Breast epithelium (tissue), 4 donors: ENCODE data around the gene DDX54. TPM values are rescaled to one million over a fixed set of nuclear protein-coding genes. Genes with fewer than 3 reads are reported as not detected.
A peak's percentile ranks its signal among the peaks of the same experiment; 100 is the strongest.

ENCODE experiments used
- DNase-seq, 2 donors: peaks; one replicate each; pipeline ENCODE4 v3.0.0-alpha.2; 2019; ENCODE audit warnings: low spot score in 2 of 2
- H3K27ac ChIP-seq, 2 donors: fragments of 200-600 bp; sonication (generic) in 1 of 2; one replicate each; pipeline ENCODE4 v1.5.1; 2016 to 2019; ENCODE audit warnings: mild to moderate bottlenecking in 1 of 2
- H3K27me3 ChIP-seq, 2 donors: fragments of 200-600 bp; sonication (generic) in 1 of 2; one replicate each; pipeline versions ENCODE4 v1.5.1 to v1.6.0; 2017 to 2019; ENCODE audit warnings: control low read depth in 1 of 2, mild to moderate bottlenecking in 1 of 2
- H3K36me3 ChIP-seq: fragments of 200-600 bp; one replicate; pipeline ENCODE4 v1.5.1; 2019
- H3K4me1 ChIP-seq, 2 donors: fragments of 200-600 bp; sonication (generic); one replicate each; pipeline ENCODE4 v1.5.1; 2016 to 2019; ENCODE audit warnings: control low read depth in 1 of 2
- H3K4me3 ChIP-seq, 3 donors: fragments of 200-600 bp; sonication (generic); 1 replicate in 2 of 3; 2 replicates in 1 of 3; pipeline ENCODE4 v1.5.1; 2016 to 2019; ENCODE audit warnings: mild to moderate bottlenecking in 3 of 3, moderate library complexity in 2 of 3
- H3K9me3 ChIP-seq, 2 donors: fragments of 200-600 bp; sonication (generic) in 1 of 2; one replicate each; pipeline ENCODE4 v1.5.1; 2016 to 2019; ENCODE audit warnings: control low read depth in 1 of 2
- CTCF ChIP-seq, 3 donors: fragments of 450-650 bp; IDR thresholded peaks; one replicate each; pipeline ENCODE4 v1.5.1; 2016 to 2017; ENCODE audit warnings: antibody characterized with exemption in 3 of 3, mild to moderate bottlenecking in 3 of 3, moderate library complexity in 3 of 3
- POLR2A ChIP-seq: fragments of 450-650 bp; IDR thresholded peaks from one replicate; pipeline ENCODE4 v1.6.1; 2016; ENCODE audit warnings: antibody characterized with exemption, mild to moderate bottlenecking, moderate library complexity
- POLR2AphosphoS5 ChIP-seq, 3 donors: sonication (generic); formaldehyde crosslinking; IDR thresholded peaks; one replicate each; pipeline ENCODE4 v1.6.1; 2017; ENCODE audit warnings: antibody characterized with exemption in 3 of 3
- intact Hi-C: fragments of 100-400 bp; cut with DNase I; formaldehyde crosslinking; loops from one replicate; pipeline ENCODE4 v1.15.1; 2023; ENCODE audit warnings: low total_unique reads
- total RNA-seq, 3 donors: library from RNA; depleted of rRNA; stranded (reverse); fragments of >200 nt; gene quantifications; one replicate each; pipeline ENCODE4 v1.1.0, GENCODE V29; 2016

DDX54 gene
- total RNA-seq, 3 donors from 2014 or later = 51.5 to 62.1 (median 60.3) TPM

- TF ChIP-seq POLR2AphosphoS5 (IDR thresholded peaks at IDR 0.05) = no peak
- no peak for TF ChIP-seq POLR2A
- no peak for TF ChIP-seq CTCF (IDR thresholded peaks at IDR 0.05)
- Histone ChIP-seq H3K9me3 (no peaks in the 10 kb centered on the region), H3K36me3 (no peaks in the 10 kb centered on the region), H3K27me3 (no peaks in the 10 kb centered on the region), H3K27ac (peak overlapping the region; percentile 17 to 99), H3K4me1 (peaks cover 0 to 21% of the 10 kb centered on the region in 2 donors), H3K4me3 (peak overlapping the region; percentile 97 to 99 (median 98))
- no peak for DNase-seq
- intact Hi-C loops = loop anchor here (10.0 kb wide), 1 partner anchor 168 kb away; the partner anchor contains the start of gene PLBD2
These were observed 1.5 kb upstream of the DDX54 start for GRCh38 chr12:113186666-113187325.

GRCh38 chr12:113186033-113186365, 721 bp upstream of the DDX54 start:
- Histone ChIP-seq H3K4me1 (peaks cover 0 to 21% of the 10 kb centered on the region in 2 donors), H3K36me3 (no peaks in the 10 kb centered on the region), H3K27me3 (no peaks in the 10 kb centered on the region), H3K4me3 (peak overlapping the region; percentile 97 to 99 (median 98)), H3K9me3 (no peaks in the 10 kb centered on the region), H3K27ac (peak overlapping the region; percentile 97 to 99)
- no peak for TF ChIP-seq POLR2A
- no peak for TF ChIP-seq POLR2AphosphoS5 (IDR thresholded peaks at IDR 0.05)
- TF ChIP-seq CTCF (IDR thresholded peaks at IDR 0.05) = no peak
- no peak for DNase-seq
- intact Hi-C loops = loop anchor here (10.0 kb wide), 1 partner anchor 169 kb away; the partner anchor contains the start of gene PLBD2

GRCh38 chr12:113184900-113185179, 438 bp downstream of the DDX54 start:
- Histone ChIP-seq H3K27me3 (no peaks in the 10 kb centered on the region), H3K9me3 (no peaks in the 10 kb centered on the region), H3K4me1 (peaks cover 0 to 21% of the 10 kb centered on the region in 2 donors), H3K4me3 (peak overlapping the region; percentile 97 to 99 (median 98)), H3K36me3 (no peaks in the 10 kb centered on the region), H3K27ac (peak overlapping the region; percentile 97 to 99)
- intact Hi-C loops = loop anchor here (10.0 kb wide), 1 partner anchor 170 kb away; the partner anchor contains the start of gene PLBD2
- peak; percentile 81 to 85 for DNase-seq
- no peak for TF ChIP-seq POLR2A
- no peak for TF ChIP-seq CTCF (IDR thresholded peaks at IDR 0.05)
- TF ChIP-seq POLR2AphosphoS5 (IDR thresholded peaks at IDR 0.05) = peak in 1 of 3 donors; percentile 62

DNA sequence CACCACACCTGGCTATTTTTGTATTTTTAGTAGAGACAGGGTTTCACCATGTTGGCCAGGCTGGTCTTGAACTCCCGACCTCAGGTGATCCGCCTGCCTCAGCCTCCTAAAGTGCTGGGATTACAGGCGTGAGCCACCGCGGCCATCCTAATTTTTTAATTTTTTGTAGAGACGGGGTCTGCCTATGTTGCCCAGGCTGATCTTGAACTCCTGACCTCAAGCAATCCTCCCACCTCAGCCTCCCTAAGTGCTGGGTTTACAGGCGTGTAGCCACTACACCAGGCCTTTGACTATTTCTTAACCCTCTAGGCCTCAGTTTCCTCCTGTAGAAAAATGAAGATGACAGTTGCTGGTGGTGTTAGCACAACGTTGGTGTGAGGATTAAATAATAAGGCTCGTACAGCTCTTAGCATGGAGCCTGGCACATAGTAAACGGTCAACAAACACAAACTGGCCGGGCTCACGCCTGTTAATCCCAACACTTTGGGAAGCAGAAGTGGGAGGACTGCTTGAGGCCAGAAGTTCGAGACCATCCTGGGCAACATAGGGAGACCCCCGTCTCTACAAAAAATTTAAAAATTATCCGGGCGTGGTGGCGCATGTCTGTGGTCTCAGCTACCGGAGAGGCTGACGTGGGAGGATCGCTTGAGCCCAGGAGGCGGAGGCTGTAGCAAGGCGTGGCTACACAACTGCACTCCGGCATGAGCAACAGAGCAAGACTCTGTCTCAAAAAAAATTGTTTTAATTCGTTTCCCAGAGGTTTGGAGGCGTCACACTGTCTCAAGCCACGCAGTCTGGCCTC, 979 bp downstream of the DDX54 start:
- Histone ChIP-seq H3K27ac (peak overlapping the region; percentile 97 to 99), H3K4me3 (peak overlapping the region; percentile 97 to 99 (median 98)), H3K27me3 (no peaks in the 10 kb centered on the region), H3K4me1 (peaks cover 0 to 21% of the 10 kb centered on the region in 2 donors), H3K9me3 (no peaks in the 10 kb centered on the region), H3K36me3 (no peaks in the 10 kb centered on the region)
- intact Hi-C loops = loop anchor here (10.0 kb wide), 1 partner anchor 171 kb away; the partner anchor contains the start of gene PLBD2
- TF ChIP-seq POLR2A (no peak), CTCF (IDR thresholded peaks at IDR 0.05) (no peak), POLR2AphosphoS5 (IDR thresholded peaks at IDR 0.05) (no peak)
- no peak for DNase-seq
